GM18873 (cell line): ENCODE measurements around the gene IL13.
"Not testable (repeated sequence)": the region's sequence is repeated elsewhere in the genome, so short reads cannot be mapped to it uniquely, and the experiment has no call there.

ENCODE experiments used
- ATAC-seq: cut with Tn5 transposase; IDR thresholded peaks from one replicate; pipeline ENCODE4 v1.9.1; 2021; ENCODE audit warnings: mild to moderate bottlenecking, moderate library complexity, moderate number of reproducible peaks; ENCODE audit not compliant: unreplicated experiment, low FRiP score

The IL13 gene

GRCh38 chr5:132657676-132658380, at the start of gene IL13:
Gene IL13 (plus strand): TSS chr5:132658173. CDS start chr5:132658187, 14 bp downstream.
- no peak for ATAC-seq

- no peak for ATAC-seq
Measured at GRCh38 chr5:132611965-132612364, 46.0 kb upstream of the IL13 start.

GRCh38 chr5:132612846-132613245, 45.1 kb upstream of the IL13 start:
- ATAC-seq = no peak

- no peak for ATAC-seq
Measured at GRCh38 chr5:132621699-132622098, 36.3 kb upstream of the IL13 start.

GRCh38 chr5:132622608-132623007, 35.4 kb upstream of the IL13 start:
- ATAC-seq = no peak

- ATAC-seq = no peak
Measured at GRCh38 chr5:132627470-132627869, 30.5 kb upstream of the IL13 start.

- ATAC-seq = no peak
Measured at GRCh38 chr5:132628814-132629213, 29.2 kb upstream of the IL13 start.

GRCh38 chr5:132629230-132629944, 28.6 kb upstream of the IL13 start:
- peak; percentile 57 for ATAC-seq

- ATAC-seq = not testable (repeated sequence)
Measured at GRCh38 chr5:132633587-132633986, 24.4 kb upstream of the IL13 start.

- ATAC-seq = no peak
Measured at GRCh38 chr5:132635873-132636272, 22.1 kb upstream of the IL13 start.

GRCh38 chr5:132637241-132637640, 20.7 kb upstream of the IL13 start:
- no peak for ATAC-seq

GRCh38 chr5:132639706-132640130, 18.3 kb upstream of the IL13 start:
- ATAC-seq = peak; percentile 54

- no peak for ATAC-seq
Measured at GRCh38 chr5:132640613-132641012, 17.4 kb upstream of the IL13 start.

GRCh38 chr5:132641241-132641723, 16.7 kb upstream of the IL13 start:
- no peak for ATAC-seq

- ATAC-seq = no peak
Measured at GRCh38 chr5:132641841-132642240, 16.1 kb upstream of the IL13 start.

GRCh38 chr5:132644177-132644576, 13.8 kb upstream of the IL13 start:
- ATAC-seq = no peak

GRCh38 chr5:132646583-132647266, 11.2 kb upstream of the IL13 start:
- ATAC-seq = no peak

GRCh38 chr5:132647473-132647872, 10.5 kb upstream of the IL13 start:
- no peak for ATAC-seq

GRCh38 chr5:132648355-132648754, 9.6 kb upstream of the IL13 start:
- ATAC-seq = no peak

- ATAC-seq = no peak
Measured at GRCh38 chr5:132651838-132652469, 6.0 kb upstream of the IL13 start.

- ATAC-seq = no peak
Measured at GRCh38 chr5:132653716-132654115, 4.3 kb upstream of the IL13 start.
